ENCODE results near the gene FAM168A. TPM values are rescaled to one million over a fixed set of nuclear protein-coding genes. Genes with fewer than 3 reads are reported as not detected.

Gene FAM168A
- total and polyA plus RNA-seq, 4 donors: 4.8 to 14.6 (median 9.1) TPM

DNA sequence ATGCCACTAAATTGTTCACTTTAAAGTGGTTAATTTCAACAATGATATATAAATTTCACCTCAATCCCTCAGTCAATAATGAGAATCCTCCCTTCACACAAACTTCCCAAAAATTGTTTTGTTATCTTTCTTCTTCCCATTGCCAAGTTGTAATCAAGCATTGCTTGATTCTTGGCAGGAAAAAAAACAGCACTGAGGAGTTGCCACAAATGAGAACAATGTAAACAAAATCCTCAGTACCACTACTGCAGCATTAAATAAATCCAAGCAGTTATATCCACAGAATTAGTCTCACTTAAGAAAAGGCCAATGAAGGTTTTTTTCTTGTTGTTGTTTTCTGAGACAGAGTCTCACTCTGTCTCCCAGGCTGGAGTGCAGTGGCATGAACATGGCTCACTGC, 38.2 kb downstream of the FAM168A start:
- TF ChIP-seq, protein P1, sequence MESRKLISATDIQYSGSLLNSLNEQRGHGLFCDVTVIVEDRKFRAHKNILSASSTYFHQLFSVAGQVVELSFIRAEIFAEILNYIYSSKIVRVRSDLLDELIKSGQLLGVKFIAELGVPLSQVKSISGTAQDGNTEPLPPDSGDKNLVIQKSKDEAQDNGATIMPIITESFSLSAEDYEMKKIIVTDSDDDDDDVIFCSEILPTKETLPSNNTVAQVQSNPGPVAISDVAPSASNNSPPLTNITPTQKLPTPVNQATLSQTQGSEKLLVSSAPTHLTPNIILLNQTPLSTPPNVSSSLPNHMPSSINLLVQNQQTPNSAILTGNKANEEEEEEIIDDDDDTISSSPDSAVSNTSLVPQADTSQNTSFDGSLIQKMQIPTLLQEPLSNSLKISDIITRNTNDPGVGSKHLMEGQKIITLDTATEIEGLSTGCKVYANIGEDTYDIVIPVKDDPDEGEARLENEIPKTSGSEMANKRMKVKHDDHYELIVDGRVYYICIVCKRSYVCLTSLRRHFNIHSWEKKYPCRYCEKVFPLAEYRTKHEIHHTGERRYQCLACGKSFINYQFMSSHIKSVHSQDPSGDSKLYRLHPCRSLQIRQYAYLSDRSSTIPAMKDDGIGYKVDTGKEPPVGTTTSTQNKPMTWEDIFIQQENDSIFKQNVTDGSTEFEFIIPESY (IDR thresholded peaks at IDR 0.05): no peak
- TF ChIP-seq, protein P2, sequence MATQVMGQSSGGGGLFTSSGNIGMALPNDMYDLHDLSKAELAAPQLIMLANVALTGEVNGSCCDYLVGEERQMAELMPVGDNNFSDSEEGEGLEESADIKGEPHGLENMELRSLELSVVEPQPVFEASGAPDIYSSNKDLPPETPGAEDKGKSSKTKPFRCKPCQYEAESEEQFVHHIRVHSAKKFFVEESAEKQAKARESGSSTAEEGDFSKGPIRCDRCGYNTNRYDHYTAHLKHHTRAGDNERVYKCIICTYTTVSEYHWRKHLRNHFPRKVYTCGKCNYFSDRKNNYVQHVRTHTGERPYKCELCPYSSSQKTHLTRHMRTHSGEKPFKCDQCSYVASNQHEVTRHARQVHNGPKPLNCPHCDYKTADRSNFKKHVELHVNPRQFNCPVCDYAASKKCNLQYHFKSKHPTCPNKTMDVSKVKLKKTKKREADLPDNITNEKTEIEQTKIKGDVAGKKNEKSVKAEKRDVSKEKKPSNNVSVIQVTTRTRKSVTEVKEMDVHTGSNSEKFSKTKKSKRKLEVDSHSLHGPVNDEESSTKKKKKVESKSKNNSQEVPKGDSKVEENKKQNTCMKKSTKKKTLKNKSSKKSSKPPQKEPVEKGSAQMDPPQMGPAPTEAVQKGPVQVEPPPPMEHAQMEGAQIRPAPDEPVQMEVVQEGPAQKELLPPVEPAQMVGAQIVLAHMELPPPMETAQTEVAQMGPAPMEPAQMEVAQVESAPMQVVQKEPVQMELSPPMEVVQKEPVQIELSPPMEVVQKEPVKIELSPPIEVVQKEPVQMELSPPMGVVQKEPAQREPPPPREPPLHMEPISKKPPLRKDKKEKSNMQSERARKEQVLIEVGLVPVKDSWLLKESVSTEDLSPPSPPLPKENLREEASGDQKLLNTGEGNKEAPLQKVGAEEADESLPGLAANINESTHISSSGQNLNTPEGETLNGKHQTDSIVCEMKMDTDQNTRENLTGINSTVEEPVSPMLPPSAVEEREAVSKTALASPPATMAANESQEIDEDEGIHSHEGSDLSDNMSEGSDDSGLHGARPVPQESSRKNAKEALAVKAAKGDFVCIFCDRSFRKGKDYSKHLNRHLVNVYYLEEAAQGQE (IDR thresholded peaks at IDR 0.05): no peak
- TF ChIP-seq HNF4G (IDR thresholded peaks at IDR 0.05) (no peak), NR2F2 (IDR thresholded peaks at IDR 0.05) (no peak), FOXA2 (IDR thresholded peaks at IDR 0.05) (no peak), RXRA (IDR thresholded peaks at IDR 0.05) (no peak), GABPA (IDR thresholded peaks at IDR 0.05 in 1 of 2, conservative IDR thresholded peaks at IDR 0.05 in 1 of 2) (no peak), SP1 (IDR thresholded peaks at IDR 0.05) (no peak), RAD21 (IDR thresholded peaks at IDR 0.05) (no peak), TAF1 (conservative IDR thresholded peaks at IDR 0.05) (no peak)
- H3K27me3 ChIP-seq (ENCODE audit: control insufficient read depth in 4 of 4, insufficient read depth in 4 of 4, low read length in 3 of 4): no peaks in the 10 kb centered on the region
- no peak for DNase-seq (ENCODE audit: low spot score)
- H3K27ac ChIP-seq (ENCODE audit: low read depth in 1 of 2, low read length in 2 of 2): no peak overlapping the region
- H3K4me1 ChIP-seq (ENCODE audit: control insufficient read depth in 4 of 4, insufficient read depth in 4 of 4, low read length in 3 of 4): peaks cover 0 to 5% (median 4%) of the 10 kb centered on the region in 4 donors
- no peaks in the 10 kb centered on the region for H3K9me3 ChIP-seq (ENCODE audit: control insufficient read depth in 4 of 4, low read length in 3 of 4)
- no peak overlapping the region for H3K9ac ChIP-seq (ENCODE audit: low read depth in 1 of 2, low read length in 2 of 2)
- H3K36me3 ChIP-seq (ENCODE audit: control insufficient read depth in 4 of 4, insufficient read depth in 3 of 4, low read depth in 1 of 4, low read length in 3 of 4): no peaks in the 10 kb centered on the region
- no peak overlapping the region for H3K4me3 ChIP-seq (ENCODE audit: low read depth in 1 of 3, low read length in 3 of 3)

DNA sequence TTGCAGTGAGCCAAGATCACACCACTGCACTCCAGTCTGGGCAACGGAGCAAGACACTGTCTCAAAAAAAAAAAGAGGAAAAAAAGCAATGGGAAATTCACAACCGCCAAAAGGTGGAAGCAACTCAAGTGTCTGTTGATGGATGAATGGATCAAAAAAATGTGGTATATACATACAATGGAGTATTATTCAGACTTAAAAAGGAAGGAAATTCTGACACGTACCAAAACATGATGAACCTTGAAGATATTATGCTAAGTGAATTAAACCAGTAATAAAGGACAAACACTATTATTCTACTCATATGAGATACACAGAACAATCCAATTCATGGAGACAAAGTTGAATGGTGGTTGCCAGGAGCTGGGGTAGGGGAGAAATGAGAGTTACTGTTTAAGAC, 40.9 kb downstream of the FAM168A start:
- Histone ChIP-seq H3K4me3 (ENCODE audit: low read depth in 1 of 3, low read length in 3 of 3) (no peak overlapping the region), H3K9ac (ENCODE audit: low read depth in 1 of 2, low read length in 2 of 2) (no peak overlapping the region), H3K27me3 (ENCODE audit: control insufficient read depth in 4 of 4, insufficient read depth in 4 of 4, low read length in 3 of 4) (no peaks in the 10 kb centered on the region), H3K4me1 (ENCODE audit: control insufficient read depth in 4 of 4, insufficient read depth in 4 of 4, low read length in 3 of 4) (peaks cover 0 to 9% (median 5%) of the 10 kb centered on the region in 4 donors), H3K9me3 (ENCODE audit: control insufficient read depth in 4 of 4, low read length in 3 of 4) (no peaks in the 10 kb centered on the region), H3K36me3 (ENCODE audit: control insufficient read depth in 4 of 4, insufficient read depth in 3 of 4, low read depth in 1 of 4, low read length in 3 of 4) (no peaks in the 10 kb centered on the region), H3K27ac (ENCODE audit: low read depth in 1 of 2, low read length in 2 of 2) (no peak overlapping the region)
- DNase-seq (ENCODE audit: low spot score): no peak
- no peak for TF ChIP-seq NR2F2 (IDR thresholded peaks at IDR 0.05)
- TF ChIP-seq JUND (IDR thresholded peaks at IDR 0.05): no peak
- no peak for TF ChIP-seq TAF1 (conservative IDR thresholded peaks at IDR 0.05)
- TF ChIP-seq, protein P3, sequence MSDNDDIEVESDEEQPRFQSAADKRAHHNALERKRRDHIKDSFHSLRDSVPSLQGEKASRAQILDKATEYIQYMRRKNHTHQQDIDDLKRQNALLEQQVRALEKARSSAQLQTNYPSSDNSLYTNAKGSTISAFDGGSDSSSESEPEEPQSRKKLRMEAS (IDR thresholded peaks at IDR 0.05): no peak
- no peak for TF ChIP-seq FOXA2 (IDR thresholded peaks at IDR 0.05)
- no peak for TF ChIP-seq RAD21 (IDR thresholded peaks at IDR 0.05)
- no peak for TF ChIP-seq HNF4G (IDR thresholded peaks at IDR 0.05)
- no peak for TF ChIP-seq EGR1 (IDR thresholded peaks at IDR 0.05; ENCODE audit: low read depth in 2 of 2)
- WGBS: 95% methylated on average over 3 of the region's 3 CpGs

DNA sequence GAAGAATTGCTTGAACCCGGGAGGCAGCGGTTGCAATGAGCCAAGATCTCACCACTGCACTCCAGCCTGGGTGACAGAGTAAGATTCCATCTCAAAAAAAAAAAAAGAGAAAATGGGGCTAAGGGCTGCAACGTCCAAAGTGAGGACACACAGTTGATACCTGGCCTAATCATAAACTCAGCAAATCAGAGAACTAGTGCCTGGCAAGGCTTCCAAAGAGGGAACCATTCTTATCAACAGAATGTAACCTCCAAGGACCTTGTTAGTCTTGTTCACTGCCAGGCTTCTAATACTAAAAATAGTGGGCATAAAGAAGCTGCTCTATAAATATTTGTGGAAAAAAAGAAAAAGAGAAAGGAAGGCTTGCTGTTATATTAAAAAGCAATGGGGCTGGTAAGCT, 42.3 kb downstream of the FAM168A start:
- no peaks in the 10 kb centered on the region for H3K36me3 ChIP-seq (ENCODE audit: control insufficient read depth in 4 of 4, insufficient read depth in 3 of 4, low read depth in 1 of 4, low read length in 3 of 4)
- peaks cover 0 to 9% (median 5%) of the 10 kb centered on the region in 4 donors for H3K4me1 ChIP-seq (ENCODE audit: control insufficient read depth in 4 of 4, insufficient read depth in 4 of 4, low read length in 3 of 4)
- WGBS: 96% methylated on average over 3 of the region's 3 CpGs
- H3K9me3 ChIP-seq (ENCODE audit: control insufficient read depth in 4 of 4, low read length in 3 of 4): no peaks in the 10 kb centered on the region
- H3K27ac ChIP-seq (ENCODE audit: low read depth in 1 of 2, low read length in 2 of 2): no peak overlapping the region
- H3K9ac ChIP-seq (ENCODE audit: low read depth in 1 of 2, low read length in 2 of 2): no peak overlapping the region
- no peak for DNase-seq (ENCODE audit: low spot score)
- H3K27me3 ChIP-seq (ENCODE audit: control insufficient read depth in 4 of 4, insufficient read depth in 4 of 4, low read length in 3 of 4): no peaks in the 10 kb centered on the region
- no peak overlapping the region for H3K4me3 ChIP-seq (ENCODE audit: low read depth in 1 of 3, low read length in 3 of 3)
- TF ChIP-seq YY1 (IDR thresholded peaks at IDR 0.05): no peak
- TF ChIP-seq, protein P4, sequence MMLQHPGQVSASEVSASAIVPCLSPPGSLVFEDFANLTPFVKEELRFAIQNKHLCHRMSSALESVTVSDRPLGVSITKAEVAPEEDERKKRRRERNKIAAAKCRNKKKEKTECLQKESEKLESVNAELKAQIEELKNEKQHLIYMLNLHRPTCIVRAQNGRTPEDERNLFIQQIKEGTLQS (IDR thresholded peaks at IDR 0.05): no peak
- TF ChIP-seq SP1 (IDR thresholded peaks at IDR 0.05): no peak
- no peak for TF ChIP-seq FOXA2 (IDR thresholded peaks at IDR 0.05)
- TF ChIP-seq, protein P2 (IDR thresholded peaks at IDR 0.05): no peak
- TF ChIP-seq JUND (IDR thresholded peaks at IDR 0.05): no peak
- TF ChIP-seq, protein P1 (IDR thresholded peaks at IDR 0.05): no peak
- no peak for TF ChIP-seq GABPA (IDR thresholded peaks at IDR 0.05 in 1 of 2, conservative IDR thresholded peaks at IDR 0.05 in 1 of 2)
- TF ChIP-seq, protein P3 (IDR thresholded peaks at IDR 0.05): no peak
- TF ChIP-seq RXRA (IDR thresholded peaks at IDR 0.05): no peak

All from liver (tissue), 9 donors.